Measurements from ENCODE around the gene ARF6.

ARF6 gene

DNA sequence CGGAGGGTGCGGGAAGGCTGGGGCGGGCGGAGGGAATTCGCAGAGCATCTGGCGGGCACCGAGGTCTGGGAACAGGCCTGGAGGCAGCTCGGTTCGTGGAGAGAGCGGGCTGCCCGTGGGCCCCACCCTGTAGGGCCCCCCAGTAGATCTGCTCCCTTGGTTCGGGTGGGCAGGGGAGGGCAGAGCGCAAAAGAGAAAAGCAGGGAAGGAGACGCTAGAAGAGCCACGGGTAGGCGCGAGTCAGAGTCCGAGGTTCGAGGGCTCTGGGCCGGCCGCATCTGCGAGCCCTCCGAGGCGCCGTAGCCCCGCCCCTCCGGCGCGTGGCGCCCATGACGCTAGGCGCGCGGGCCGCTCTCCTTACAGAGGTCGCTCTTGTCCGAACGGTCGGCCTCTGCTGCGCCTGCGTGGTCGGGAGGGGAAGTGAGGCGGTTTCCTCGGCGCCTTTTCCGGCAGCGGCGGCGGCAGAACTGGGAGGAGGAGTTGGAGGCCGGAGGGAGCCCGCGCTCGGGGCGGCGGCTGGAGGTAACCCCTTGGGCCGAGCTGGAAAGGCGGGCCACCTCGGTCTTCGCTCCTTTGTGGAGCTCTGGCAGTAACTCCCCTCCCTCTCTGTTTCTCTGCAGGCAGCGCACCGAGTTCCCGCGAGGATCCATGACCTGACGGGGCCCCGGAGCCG is at the start of gene ARF6:
Gene ARF6, plus strand, starts transcription at position 447 of the 673 bp plus-strand sequence. CDS start 655 bp downstream, outside the sequence.
- TF ChIP-seq, protein P1, sequence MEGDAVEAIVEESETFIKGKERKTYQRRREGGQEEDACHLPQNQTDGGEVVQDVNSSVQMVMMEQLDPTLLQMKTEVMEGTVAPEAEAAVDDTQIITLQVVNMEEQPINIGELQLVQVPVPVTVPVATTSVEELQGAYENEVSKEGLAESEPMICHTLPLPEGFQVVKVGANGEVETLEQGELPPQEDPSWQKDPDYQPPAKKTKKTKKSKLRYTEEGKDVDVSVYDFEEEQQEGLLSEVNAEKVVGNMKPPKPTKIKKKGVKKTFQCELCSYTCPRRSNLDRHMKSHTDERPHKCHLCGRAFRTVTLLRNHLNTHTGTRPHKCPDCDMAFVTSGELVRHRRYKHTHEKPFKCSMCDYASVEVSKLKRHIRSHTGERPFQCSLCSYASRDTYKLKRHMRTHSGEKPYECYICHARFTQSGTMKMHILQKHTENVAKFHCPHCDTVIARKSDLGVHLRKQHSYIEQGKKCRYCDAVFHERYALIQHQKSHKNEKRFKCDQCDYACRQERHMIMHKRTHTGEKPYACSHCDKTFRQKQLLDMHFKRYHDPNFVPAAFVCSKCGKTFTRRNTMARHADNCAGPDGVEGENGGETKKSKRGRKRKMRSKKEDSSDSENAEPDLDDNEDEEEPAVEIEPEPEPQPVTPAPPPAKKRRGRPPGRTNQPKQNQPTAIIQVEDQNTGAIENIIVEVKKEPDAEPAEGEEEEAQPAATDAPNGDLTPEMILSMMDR (IDR thresholded peaks at IDR 0.05; ENCODE audit: low read depth, low read length, missing control alignments), result peak; percentile 17
- DNase-seq (ENCODE audit: low read depth), result peak; percentile 90
- peak within 1 kb of the TSS; percentile 63 for H3K4me3 ChIP-seq (ENCODE audit: low read depth, low read length)

- TF ChIP-seq, protein P1 (IDR thresholded peaks at IDR 0.05; ENCODE audit: low read depth, low read length, missing control alignments), result no peak
- H3K4me3 ChIP-seq (ENCODE audit: low read depth, low read length), result no peak overlapping the region
- no peak for DNase-seq (ENCODE audit: low read depth)
Observed at GRCh38 chr14:49849213-49849847, 43.6 kb upstream of the ARF6 start.

GRCh38 chr14:49851813-49852212 is 41.1 kb upstream of the ARF6 start:
- TF ChIP-seq, protein P1 (IDR thresholded peaks at IDR 0.05; ENCODE audit: low read depth, low read length, missing control alignments), result no peak
- H3K4me3 ChIP-seq (ENCODE audit: low read depth, low read length), result peak overlapping the region; percentile 94
- DNase-seq (ENCODE audit: low read depth), result no peak

DNA sequence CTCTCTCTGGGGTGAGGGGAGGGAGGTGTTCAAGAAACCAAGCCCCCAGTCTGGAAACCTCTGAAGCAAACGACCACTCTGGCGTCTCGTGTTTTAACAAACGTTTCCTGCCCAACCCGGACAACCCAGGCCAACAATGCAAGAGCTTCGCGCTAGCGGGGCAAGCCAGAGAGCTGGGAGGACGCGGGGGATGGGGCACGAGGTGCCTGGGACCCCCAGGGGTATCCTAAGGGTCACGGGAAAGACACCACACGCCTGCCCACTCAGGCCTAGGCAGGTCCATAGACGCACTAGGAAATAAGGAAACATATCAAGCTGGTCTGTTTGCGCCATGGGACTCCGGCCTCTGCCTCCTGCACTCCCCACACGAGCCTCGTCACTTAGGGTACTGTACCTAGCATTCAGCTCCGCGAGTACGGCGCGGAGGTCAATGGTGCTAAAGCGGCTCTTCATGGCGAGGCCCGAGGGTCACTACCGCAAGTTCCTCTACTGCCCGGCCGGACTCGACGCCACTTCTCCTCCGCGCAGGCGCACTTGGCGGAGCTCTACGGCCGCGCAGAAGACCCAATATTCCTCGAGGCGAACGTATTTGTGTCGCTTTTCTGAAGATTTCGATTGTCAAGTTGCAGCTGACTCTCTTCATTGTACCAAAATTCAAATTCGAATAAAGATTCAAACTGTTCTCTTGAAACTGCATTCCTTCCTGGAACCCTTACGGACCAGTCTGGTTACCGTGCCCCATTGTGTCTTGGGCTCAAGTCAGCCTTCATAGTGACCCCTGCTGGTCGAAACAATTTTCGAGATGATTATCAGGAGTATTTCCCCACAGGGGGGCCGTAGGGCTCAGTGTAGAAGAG is 40.4 kb upstream of the ARF6 start, which contains the start of gene NEMF:
Gene NEMF, minus strand, starts transcription at position 488 of the 857 bp plus-strand sequence. Its CDS starts 35 bp downstream, at position 453.
- TF ChIP-seq, protein P1 (IDR thresholded peaks at IDR 0.05; ENCODE audit: low read depth, low read length, missing control alignments), result peak; percentile 77
- H3K4me3 ChIP-seq (ENCODE audit: low read depth, low read length), result peak within 1 kb of the TSS; percentile 94
- DNase-seq (ENCODE audit: low read depth), result peak; percentile 81

DNA sequence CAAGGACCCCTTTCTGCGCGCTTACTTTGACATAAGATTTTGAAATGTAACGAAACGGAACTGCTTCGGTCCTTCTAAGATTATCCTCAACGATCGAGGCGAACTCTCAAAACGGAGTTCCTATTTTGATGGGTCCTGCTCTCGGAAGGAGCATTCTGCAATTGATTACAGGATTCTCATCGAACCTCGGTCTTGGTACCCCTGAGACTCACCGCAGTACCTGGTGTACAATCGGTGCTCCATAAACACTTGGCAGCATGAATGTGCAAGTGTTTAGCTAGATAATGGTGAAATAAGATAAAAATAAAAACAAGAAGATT is 39.8 kb upstream of the ARF6 start:
- peak overlapping the region; percentile 94 for H3K4me3 ChIP-seq (ENCODE audit: low read depth, low read length)
- no peak for DNase-seq (ENCODE audit: low read depth)
- TF ChIP-seq, protein P1 (IDR thresholded peaks at IDR 0.05; ENCODE audit: low read depth, low read length, missing control alignments), result no peak

GRCh38 chr14:49853572-49854375 is 39.1 kb upstream of the ARF6 start:
- no peak for DNase-seq (ENCODE audit: low read depth)
- H3K4me3 ChIP-seq (ENCODE audit: low read depth, low read length), result peak overlapping the region; percentile 94
- TF ChIP-seq, protein P1 (IDR thresholded peaks at IDR 0.05; ENCODE audit: low read depth, low read length, missing control alignments), result peak; percentile 59
